Stimulated activated CD4-positive, alpha-beta T cell treated with anti-CD3 and anti-CD28 coated beads, Interleukin-12 subunit alpha, Interleukin-12 subunit beta, amount 100 ng/mL, for 24 hours (primary cell): ENCODE data around the gene CHM.
"Not testable (repeated sequence)": the region's sequence is repeated elsewhere in the genome, so short reads cannot be mapped to it uniquely, and the experiment has no call there.

ENCODE experiments used
- DNase-seq, 2 experiments: peaks; one replicate each; pipeline ENCODE4 v3.0.0-alpha.2; 2020; ENCODE audit warnings: low read depth in 2 of 2

The CHM gene, protein sequence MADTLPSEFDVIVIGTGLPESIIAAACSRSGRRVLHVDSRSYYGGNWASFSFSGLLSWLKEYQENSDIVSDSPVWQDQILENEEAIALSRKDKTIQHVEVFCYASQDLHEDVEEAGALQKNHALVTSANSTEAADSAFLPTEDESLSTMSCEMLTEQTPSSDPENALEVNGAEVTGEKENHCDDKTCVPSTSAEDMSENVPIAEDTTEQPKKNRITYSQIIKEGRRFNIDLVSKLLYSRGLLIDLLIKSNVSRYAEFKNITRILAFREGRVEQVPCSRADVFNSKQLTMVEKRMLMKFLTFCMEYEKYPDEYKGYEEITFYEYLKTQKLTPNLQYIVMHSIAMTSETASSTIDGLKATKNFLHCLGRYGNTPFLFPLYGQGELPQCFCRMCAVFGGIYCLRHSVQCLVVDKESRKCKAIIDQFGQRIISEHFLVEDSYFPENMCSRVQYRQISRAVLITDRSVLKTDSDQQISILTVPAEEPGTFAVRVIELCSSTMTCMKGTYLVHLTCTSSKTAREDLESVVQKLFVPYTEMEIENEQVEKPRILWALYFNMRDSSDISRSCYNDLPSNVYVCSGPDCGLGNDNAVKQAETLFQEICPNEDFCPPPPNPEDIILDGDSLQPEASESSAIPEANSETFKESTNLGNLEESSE

DNA sequence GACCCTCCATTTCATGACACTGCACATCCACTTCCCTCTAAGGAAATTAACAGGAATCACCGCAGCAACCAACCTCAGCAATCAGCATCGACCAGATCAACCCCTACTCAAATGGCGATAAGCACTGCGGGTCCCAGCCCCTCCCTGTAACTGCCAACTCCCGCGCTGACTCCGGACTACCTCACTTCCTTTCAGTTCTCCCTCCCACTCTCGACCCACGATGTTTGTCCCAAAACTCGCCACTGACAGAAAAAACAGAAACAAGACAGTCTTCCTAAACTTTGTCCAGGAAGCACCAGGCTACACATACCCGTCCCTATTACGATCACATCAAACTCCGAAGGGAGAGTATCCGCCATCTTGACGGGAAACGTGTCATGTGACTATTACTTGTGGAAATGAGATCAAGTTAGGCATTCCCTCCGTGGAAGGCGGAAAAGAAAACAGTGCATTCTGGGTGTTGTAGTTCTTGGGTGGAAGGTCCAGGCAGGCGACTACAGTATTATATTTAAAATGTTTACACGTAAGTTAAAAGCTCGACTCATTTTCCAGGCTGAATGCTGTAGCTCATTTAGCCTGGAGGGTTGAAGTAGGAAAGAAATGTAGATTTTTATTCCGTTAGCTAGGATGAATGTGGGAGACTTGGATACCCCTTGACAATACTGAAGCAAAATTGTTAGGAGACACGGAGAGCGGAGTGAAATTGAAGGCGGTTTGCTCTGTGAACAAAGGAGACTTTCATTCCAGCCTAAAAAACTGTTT, at the start of gene CHM:
TSS of gene CHM (minus strand) at position 385 of the 762 bp plus-strand sequence. CDS start at position 359, 26 bp downstream.
- DNase-seq = peak; percentile 18 to 26

DNA sequence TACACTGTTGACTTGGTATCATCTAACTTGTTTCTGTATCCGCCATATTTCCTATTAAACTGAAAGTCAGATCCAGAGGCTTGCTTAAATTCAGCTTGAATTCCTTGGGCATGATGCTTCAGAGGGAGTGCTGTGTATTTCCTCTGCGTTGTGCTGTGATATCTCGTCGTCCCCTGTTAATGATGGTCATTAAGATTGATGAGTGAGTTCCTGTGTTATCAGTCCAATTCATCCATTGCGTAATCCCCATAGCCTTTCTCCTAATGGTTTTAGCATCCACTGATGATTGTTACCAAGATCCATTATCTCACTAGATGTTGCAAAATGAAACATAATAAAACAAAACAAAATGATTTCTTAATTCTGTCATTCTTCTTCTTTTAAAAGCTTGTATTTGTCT, 31.3 kb upstream of the CHM start:
- DNase-seq = no peak

DNA sequence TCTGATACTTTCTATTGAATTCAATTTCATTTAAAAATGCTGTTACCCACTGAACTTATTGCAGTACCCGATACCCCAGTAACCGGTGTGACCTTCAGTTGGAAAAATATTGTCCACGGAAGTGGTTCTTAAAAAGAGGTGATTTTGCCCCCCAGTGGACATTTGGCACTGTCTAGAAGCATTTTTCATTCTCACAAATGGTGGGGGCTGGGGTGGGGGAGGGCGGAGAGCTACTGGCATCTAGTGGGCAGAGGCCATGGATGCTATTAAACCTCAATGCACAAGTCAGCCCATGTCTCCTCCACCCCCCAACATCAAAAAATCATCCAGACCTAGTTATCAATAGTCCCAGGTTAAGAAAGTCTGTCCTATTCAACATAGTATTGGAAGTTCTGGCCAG, 19.6 kb upstream of the CHM start:
- no peak for DNase-seq

DNA sequence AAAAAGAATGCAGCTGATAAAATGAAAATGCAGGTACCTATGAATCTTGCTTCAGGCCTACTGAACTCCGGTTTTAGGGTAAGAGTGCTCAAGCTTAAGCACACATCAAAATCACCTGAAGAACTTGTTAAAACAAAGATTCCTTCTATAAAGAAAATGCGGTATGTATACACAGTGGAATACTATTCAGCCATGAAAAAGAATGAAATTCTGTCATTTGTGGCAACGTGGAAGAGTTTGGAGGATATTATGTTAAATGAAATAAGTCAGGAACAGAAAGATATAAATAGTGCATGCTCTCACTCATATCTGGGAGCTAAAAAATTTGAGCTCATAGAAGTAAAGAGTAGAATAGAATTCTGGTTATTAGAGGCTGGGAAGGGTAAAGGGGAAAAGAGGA, 14.0 kb upstream of the CHM start:
- DNase-seq = no peak

DNA sequence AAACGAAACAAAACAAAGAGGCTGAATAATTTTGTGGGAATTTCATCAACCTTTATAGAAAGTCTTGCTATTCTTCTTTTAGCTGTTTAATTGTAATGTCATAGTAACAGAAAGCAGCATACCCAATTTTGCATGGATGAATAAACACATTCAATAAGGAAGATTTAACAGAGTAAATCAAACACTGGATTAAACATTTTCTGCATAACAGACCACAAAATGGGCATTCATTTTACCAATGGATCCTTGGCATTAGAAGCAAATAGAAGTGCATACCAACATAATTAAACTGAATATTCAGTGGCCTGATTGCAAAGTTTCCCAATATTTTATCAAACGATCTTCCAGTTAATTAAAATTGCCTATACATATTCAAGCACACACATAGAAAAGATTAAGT, 4.4 kb upstream of the CHM start:
- no peak for DNase-seq

DNA sequence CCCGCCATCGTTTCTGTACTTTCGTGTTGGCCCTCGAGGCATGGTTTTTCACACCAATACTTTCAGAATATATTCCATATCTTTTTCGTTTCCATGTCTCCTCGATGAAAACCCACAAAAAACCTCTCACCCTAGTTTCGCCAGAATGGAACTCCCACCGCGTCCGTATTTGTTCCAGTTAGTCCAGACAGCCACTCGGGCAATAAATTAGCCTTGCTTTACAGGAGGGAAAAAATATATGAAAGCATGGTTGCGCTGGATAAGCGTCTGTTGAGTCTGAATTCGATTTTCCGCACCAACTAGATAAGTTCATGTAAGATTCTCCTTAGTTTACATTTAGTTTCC, 550 bp upstream of the CHM start:
- DNase-seq = no peak

DNA sequence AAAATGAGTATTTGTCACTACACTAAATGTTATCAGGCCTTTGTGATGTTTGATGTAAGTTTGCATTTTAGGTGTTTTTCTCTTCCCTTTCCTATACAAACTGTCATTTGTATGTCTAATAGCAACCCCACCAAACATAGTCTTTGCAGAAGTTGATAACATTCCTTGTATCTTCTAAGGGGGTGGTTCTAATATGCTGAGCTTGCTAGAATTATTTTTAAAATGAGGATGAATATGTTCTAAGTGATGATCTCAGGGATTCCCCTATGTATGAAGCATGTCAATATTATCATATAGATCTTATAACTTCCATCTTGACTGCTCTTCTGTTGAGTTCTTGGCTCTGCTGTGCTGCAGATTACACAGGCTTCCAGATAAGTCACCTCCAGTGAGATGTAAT, 3.1 kb downstream of the CHM start:
- no peak for DNase-seq

DNA sequence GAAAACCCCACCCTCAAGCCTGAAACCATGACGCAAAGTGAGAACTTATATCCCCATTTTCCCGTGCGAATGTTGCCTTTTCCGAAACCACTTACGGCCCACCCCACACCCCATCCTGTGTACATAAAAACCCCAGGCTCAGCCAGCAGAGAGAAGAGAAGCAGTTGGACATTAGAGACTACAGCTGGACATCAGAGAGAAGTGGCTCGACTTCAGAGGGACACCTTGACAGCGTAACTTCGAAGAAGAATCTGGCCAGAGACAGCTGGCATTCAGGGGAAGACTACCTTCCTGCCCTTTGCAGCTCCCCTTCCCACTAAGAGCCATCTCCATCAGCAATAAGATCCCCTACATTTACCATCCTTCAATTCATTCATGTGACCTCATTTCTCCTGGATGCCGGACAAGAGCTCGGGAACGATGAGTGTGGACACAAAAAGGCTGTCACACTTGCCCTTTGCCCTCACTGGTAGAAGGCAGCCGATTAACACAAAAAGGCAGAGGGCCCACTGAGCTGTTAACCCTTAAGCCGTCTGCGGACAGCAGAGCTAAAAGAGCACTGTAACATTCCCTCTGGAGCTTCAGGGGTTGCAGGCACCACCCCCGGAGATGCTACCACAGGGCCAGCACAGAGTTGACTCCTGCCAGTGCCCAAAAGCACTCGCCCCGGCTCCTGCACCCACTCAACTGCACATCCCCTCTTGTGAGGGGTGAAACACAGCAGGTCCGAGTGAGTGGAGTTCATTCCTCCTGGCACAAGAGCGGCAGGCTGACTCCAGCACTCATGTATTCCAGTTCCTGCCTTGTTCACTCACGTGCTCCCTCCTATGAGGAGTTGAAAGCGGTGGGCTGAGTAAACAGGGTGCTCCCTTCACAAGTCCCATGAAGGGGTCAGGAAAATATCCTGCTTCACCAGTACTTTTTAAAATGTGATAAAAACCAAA, 7.5 kb downstream of the CHM start:
- no peak for DNase-seq

DNA sequence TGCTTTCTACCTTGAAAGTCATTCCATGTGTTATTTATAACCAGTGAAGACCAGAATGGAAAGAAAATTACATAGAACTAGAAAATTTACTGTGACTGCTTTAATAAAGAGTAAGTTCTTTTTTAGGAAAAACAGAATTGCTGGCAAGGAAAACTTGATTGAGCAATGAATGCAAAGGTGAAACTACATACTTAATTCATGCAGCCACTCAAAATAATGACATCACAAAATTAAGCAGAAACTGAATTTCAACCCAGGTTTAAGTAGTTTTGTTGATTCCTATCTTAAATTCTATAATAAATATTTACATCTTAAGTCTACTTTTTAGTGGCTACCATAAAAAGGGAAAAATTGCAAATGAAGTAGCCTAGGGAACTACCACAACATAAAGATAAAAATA, 14.0 kb downstream of the CHM start:
- no peak for DNase-seq

DNA sequence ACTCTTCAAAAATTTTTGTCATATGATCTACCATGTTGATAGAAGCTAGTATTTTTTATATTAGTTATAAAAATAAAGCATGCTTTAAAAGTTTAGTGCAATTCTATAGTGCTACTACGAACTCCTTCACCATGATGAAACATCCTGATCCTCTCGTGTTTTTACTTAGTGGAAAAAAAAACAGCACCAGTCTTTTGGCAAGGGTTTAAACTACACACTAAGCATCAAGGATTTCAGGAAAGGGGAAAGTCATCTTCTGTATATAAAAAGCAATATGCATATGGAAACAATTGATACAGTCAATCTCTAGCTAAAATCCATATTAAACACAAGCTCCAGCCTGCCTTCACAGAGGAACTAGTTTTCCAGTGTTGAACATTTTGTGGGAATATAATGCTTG, 18.7 kb downstream of the CHM start:
- DNase-seq = no peak

DNA sequence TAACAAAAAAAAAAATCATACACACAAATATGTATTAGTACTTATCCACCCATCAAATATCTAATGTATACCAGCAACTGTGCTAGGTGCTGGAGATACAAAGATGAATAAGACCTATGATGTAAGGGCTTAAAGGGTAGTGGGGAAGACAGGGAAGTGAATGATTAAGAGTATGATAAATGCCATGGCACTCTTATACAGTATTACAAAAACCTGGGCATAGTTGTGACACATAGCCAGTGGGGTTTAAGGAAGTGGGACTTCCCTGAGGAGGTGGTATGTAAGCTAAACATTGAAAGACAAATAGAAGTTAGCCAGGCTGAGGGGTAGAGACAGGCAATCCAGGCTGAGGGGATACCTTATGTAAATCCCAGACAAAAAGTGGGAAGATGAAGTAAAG, 23.5 kb downstream of the CHM start:
- DNase-seq = no peak

DNA sequence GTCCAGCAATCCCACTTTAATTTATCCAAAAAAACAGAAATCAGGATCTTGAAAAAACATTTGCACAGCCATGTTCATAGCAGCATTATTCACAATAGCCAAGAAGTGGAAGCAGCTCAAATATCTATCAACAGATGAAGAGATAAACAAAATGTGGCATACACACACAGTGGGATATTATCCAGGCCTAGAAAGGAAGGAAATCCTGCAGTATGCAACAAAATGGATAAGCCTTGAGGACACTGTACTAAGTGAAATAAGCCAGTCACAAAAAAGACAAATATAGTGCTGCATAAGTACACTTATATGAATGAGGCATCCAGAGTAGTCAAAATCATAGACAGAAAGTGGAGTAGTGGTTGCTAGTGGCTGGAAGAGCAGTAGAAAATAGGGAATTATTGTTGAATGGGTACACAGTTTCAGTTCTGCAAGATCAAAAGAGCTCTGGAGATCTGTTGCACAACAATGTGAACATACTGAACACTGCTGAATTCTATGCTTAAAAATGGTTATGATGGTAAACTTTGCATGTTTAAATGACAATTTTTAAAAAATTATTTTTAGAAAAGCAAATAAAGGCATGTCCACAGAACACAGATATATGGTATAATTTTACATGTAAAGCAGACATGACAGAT, 25.6 kb downstream of the CHM start:
- DNase-seq = no peak

DNA sequence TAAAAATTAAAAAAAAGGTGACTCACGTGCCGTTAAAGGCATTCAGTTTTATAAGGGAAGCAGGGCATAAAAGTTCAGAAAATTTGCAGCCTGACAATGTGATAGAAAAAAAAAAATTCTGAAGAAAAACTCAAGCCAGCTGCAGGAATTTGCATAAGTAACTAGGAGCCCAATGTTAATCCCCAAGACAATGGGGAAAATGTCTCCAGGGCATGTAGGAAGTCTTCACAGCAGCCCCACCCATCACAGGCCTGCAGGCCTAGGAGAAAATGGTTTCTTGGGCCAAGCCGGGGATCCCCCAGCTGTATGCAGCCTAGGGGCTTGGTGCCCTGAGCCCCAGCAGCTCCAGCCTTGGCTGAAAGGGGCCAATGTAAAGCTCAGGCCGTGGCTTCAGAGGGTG, 31.2 kb downstream of the CHM start:
- no peak for DNase-seq

DNA sequence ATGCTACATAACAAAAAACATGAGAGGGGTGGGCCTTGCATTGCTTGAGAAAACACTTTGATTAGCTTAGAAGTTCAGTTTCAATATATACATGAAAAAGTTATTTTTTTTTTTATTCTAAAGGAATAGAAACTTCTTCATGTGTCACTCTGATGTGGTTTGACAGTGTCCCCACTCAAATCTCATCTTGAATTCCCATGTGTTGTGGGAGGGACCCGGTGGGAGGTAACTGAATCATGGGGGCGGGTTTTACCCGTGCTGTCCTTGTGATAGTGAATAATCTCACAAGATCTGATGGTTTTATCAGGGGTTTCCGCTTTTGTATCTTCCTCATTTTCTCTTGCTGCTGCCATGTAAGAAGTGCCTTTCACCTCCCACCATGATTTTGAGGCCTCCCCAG, 32.4 kb downstream of the CHM start:
- DNase-seq = not testable (repeated sequence)

DNA sequence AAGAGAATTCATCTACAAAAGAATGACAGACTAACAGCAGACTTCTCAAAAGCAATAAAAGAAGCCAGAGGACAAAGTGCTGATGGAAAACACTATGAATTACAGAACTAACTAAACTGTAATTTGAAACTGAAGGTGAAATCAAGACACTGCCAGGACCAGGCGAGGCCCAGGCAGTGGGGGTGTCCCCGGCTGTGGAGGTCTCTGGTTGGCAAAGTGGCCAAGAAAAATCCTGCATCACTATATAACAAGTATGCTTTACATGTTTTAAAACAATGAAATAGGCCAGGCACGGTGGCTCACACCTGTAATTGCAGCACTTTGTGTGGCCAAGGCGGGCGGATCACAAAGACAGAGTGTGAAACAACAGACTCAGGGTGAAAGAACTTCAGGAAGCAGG, 32.9 kb downstream of the CHM start:
- no peak for DNase-seq

DNA sequence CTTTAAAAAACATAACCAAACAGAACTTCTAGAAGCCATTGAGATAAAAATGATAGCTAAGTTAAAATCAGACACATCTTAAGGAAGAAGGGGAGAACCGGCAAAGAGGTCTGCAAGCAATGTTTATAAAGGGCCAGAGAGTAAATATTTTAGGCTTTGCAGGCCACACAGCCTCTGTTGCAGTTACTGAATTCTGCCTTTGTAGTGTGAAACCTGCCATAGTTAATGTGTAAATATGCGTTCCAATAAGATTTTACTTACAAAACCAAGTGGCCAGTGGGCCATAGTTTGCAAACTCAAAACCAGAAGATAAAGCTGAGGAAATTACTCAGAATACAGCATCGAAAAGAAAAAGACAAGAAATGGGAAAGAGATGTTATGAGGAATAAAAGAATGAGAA, 33.6 kb downstream of the CHM start:
- DNase-seq = no peak

DNA sequence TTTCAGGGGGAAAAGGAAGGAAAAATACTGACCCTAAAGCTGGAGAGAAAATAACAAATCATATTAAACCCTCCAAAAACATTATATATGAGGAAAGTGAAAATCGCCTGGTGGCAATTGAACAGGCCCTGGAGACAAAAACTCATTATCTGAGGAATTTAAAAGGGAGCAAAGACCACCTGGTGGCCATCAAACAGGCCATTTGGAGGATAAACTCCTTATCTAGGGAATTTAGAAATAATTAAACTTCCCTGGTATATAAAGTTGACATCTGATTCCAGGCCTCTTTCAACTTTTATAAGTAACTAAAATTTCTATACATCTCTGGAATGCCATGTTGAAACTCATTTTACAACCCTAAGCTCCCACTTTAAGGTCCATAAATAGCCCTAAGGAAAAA, 35.2 kb downstream of the CHM start:
- no peak for DNase-seq

DNA sequence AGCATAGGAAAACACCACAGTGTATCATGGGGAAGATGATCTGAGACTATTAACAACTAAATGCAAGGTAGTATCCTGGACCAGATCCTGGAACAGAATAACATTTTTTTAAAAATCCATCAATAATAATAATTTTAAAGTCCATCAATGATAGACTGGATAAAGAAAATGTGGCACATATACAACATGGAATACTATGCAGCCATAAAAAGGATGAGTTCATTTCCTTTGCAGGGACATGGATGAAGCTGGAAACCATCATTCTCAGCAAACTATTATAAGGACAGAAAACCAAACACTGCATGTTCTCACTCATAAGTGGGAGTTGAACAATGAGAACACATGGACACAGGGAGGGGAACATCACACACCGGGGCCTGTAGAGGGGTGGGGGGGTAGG, 37.6 kb downstream of the CHM start:
- DNase-seq = not testable (repeated sequence)

DNA sequence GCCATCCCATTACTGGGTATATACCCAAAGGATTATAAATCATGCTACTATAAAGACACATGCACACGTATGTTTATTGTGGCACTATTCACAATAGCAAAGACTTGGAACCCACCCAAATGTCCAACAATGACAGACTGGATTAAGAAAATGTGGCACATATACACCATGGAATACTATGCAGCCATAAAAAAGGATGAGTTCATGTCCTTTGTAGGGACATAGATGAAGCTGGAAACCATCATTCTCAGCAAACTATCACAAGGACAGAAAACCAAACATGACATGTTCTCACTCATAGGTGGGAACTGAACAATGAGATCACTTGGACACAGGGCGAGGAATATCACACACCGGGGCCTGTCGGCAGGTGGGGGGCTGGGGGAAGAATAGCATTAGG, 39.5 kb downstream of the CHM start:
- DNase-seq = not testable (repeated sequence)

DNA sequence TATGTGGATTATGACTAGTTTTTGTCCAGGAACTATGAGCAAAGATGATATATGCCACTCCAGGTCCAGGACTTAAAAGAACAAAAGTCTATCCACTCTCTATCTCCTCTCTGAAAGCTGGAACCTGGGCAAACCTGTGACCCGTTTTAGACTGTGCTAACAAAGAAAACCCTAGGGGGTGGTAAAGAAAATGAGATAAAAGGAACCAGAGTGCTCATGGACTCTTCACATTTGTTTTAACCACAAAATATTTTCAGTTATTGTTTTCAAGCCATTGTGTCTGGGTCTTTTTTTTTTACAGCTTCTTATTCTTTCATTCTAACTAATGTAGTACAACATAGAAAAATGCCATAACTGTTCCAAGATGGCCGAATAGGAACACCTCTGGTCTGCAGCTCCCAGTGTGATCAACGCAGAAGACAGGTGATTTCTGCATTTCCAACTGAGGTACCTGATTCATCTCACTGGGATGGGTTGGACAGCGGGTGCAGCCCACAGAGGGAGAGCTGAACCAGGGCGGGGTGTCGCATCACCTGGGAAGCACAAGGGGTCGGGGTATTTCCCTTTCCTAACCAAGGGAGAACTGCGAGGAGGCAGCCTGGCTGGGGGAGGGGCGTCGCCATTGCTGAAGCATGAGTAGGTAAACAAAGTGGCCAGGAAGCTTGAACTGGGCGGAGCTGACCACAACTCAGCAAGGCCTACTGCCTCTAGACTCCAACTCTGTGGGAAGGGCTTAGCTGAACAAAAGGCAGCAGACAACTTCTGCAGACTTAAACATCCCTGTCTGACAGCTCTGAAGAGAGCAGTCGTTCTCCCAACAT, 45.1 kb downstream of the CHM start:
- no peak for DNase-seq
